GM12874 (cell line): ENCODE results near the gene EDIL3.

ENCODE experiments used
- CTCF ChIP-seq: IDR thresholded peaks from 2 replicates; pipeline ENCODE4 v1.5.1; 2011; ENCODE audit warnings: low read depth, mild to moderate bottlenecking, control low read depth, low read length, moderate library complexity; ENCODE audit not compliant: insufficient read depth

Gene EDIL3

GRCh38 chr5:84383816-84384603, 670 bp downstream of the EDIL3 start:
- no peak for TF ChIP-seq CTCF

- no peak for TF ChIP-seq CTCF
These were observed 1.3 kb downstream of the EDIL3 start for GRCh38 chr5:84383296-84383815.

- no peak for TF ChIP-seq CTCF
These were observed 2.1 kb downstream of the EDIL3 start for GRCh38 chr5:84382363-84383295.

GRCh38 chr5:84381502-84382362, 2.9 kb downstream of the EDIL3 start:
- no peak for TF ChIP-seq CTCF

GRCh38 chr5:84379749-84380148, 4.9 kb downstream of the EDIL3 start:
- TF ChIP-seq CTCF, result no peak

GRCh38 chr5:84378961-84379360, 5.7 kb downstream of the EDIL3 start:
- no peak for TF ChIP-seq CTCF
